CD4-positive, alpha-beta T cell (primary cell): ENCODE measurements around the gene FASTK. TPM values are rescaled to one million over a fixed set of nuclear protein-coding genes. Genes with fewer than 3 reads are reported as not detected.

ENCODE experiments used
- ATAC-seq: fragments of 200-7000 bp; cut with Tn5 transposase; one replicate; pipeline ENCODE4 v1.10.0; 2022; ENCODE audit warnings: mild to moderate bottlenecking; ENCODE audit not compliant: poor library complexity
- CTCF ChIA-PET: fragments of 350-600 bp; sonication (Branson Sonifier 250); formaldehyde crosslinking; loops from one replicate; lab custom pipeline; 2021; ENCODE audit warnings: antibody characterized with exemption, inconsistent platforms; lab: Charles Lee
- POLR2A ChIA-PET: fragments of 350-600 bp; sonication (Branson Sonifier 250); formaldehyde crosslinking; loops from one replicate; lab custom pipeline; 2021; ENCODE audit warnings: antibody characterized with exemption, inconsistent platforms; lab: Charles Lee
- DNase-seq, 14 experiments: peaks; one replicate each; pipeline ENCODE4 v3.0.0-alpha.2; 2013 to 2020; ENCODE audit warnings: mixed read lengths in 2 of 14
- H3K27ac ChIP-seq, 2 donors: one replicate each; pipeline versions ENCODE4 v1.5.1 to v1.7.0; 2013; ENCODE audit warnings: low read length in 2 of 2, low read depth in 1 of 2, mild to moderate bottlenecking in 1 of 2
- H3K27me3 ChIP-seq, 2 experiments: 1 replicate in 1 of 2; 2 replicates in 1 of 2; pipeline versions ENCODE4 v1.6.1 to v1.7.0; 2013; ENCODE audit warnings: low read length in 2 of 2, control low read depth in 1 of 2, mild to moderate bottlenecking in 1 of 2, moderate library complexity in 1 of 2; ENCODE audit not compliant: insufficient read depth in 2 of 2, control insufficient read depth in 1 of 2
- H3K36me3 ChIP-seq: one replicate; pipeline ENCODE4 v1.6.1; 2013; ENCODE audit warnings: low read length, control low read depth; ENCODE audit not compliant: insufficient read depth
- H3K4me1 ChIP-seq: one replicate; pipeline ENCODE4 v1.6.1; 2013; ENCODE audit warnings: low read length, control low read depth; ENCODE audit not compliant: insufficient read depth
- H3K4me3 ChIP-seq: one replicate; pipeline ENCODE4 v1.5.1; 2013; ENCODE audit warnings: mild to moderate bottlenecking, low read length, moderate library complexity
- H3K9me3 ChIP-seq, 2 experiments: 1 replicate in 1 of 2; 2 replicates in 1 of 2; pipeline versions ENCODE4 v1.6.1 to v1.7.0; 2013; ENCODE audit warnings: low read length in 2 of 2, mild to moderate bottlenecking in 2 of 2, control low read depth in 1 of 2, moderate library complexity in 1 of 2; ENCODE audit not compliant: control insufficient read depth in 1 of 2, insufficient read depth in 1 of 2
- H3K27ac Mint-ChIP-seq: one replicate; pipeline ENCODE4 v1.8.0; 2020; ENCODE audit warnings: mixed read lengths
- H3K27me3 Mint-ChIP-seq: one replicate; pipeline ENCODE4 v1.8.0; 2021; ENCODE audit warnings: mixed read lengths
- H3K36me3 Mint-ChIP-seq: one replicate; pipeline ENCODE4 v1.8.0; 2021; ENCODE audit warnings: low read depth, mixed read lengths
- H3K4me1 Mint-ChIP-seq: one replicate; pipeline ENCODE4 v1.8.0; 2021; ENCODE audit warnings: low read depth, mixed read lengths
- H3K4me3 Mint-ChIP-seq: one replicate; pipeline ENCODE4 v1.8.0; 2020; ENCODE audit warnings: mild to moderate bottlenecking, mixed read lengths
- H3K9me3 Mint-ChIP-seq: one replicate; pipeline ENCODE4 v1.8.0; 2020; ENCODE audit warnings: mixed read lengths
- CTCF ChIP-seq: fragments of 200-600 bp; IDR thresholded peaks from one replicate; pipeline ENCODE4 v1.8.0; 2022; ENCODE audit warnings: antibody characterized with exemption, mild to moderate bottlenecking
- intact Hi-C, 2 experiments: fragments of 100-400 bp; cut with DNase I in 1 of 2; cut with micrococcal nuclease in 1 of 2; formaldehyde crosslinking; loops; one replicate each; pipeline versions ENCODE4 v1.15.1 to v1.9.0; 2023 to 2025; cut with DNase I, micrococcal nuclease
- total RNA-seq, 174 experiments: library from RNA in 2 of 174; stranded (reverse) in 2 of 174; gene quantifications; one replicate each; pipeline ENCODE4 v1.2.3 and lab custom pipeline; 2021 to 2026

The FASTK gene
- total RNA-seq, 2 experiments from 2014 or later = 82.2 to 84.2 TPM

- Mint-ChIP-seq H3K9me3 (no peaks in the 10 kb centered on the region), H3K4me3 (no peak overlapping the region), H3K27me3 (no peaks in the 10 kb centered on the region), H3K36me3 (peaks cover 53% of the 10 kb centered on the region), H3K4me1 (peaks cover 15% of the 10 kb centered on the region), H3K27ac (no peak overlapping the region)
- DNase-seq (no peak), ATAC-seq (no peak)
- POLR2A ChIA-PET = no interaction called here
- no peaks in the 10 kb centered on the region for H3K9me3 ChIP-seq
- CTCF ChIA-PET = no interaction called here
- no peaks in the 10 kb centered on the region for H3K27me3 ChIP-seq
- H3K27ac ChIP-seq = no peak overlapping the region
- intact Hi-C loops = no loop called here
- TF ChIP-seq CTCF = no peak
- H3K4me3 ChIP-seq = no peak overlapping the region
- H3K4me1 ChIP-seq = peaks cover 31% of the 10 kb centered on the region
- peaks cover 14% of the 10 kb centered on the region for H3K36me3 ChIP-seq
Measured at GRCh38 chr7:151121380-151122170, 41.0 kb upstream of the FASTK start.

- ATAC-seq (no peak), DNase-seq (no peak)
- Mint-ChIP-seq H3K27ac (no peak overlapping the region), H3K4me3 (no peak overlapping the region), H3K9me3 (no peaks in the 10 kb centered on the region), H3K36me3 (peaks cover 53% of the 10 kb centered on the region), H3K27me3 (peaks cover 1% of the 10 kb centered on the region), H3K4me1 (peaks cover 17% of the 10 kb centered on the region)
- Histone ChIP-seq H3K4me3 (no peak overlapping the region), H3K36me3 (peaks cover 14% of the 10 kb centered on the region), H3K9me3 (no peaks in the 10 kb centered on the region), H3K27me3 (no peaks in the 10 kb centered on the region), H3K4me1 (peaks cover 38% of the 10 kb centered on the region), H3K27ac (no peak overlapping the region)
- CTCF ChIA-PET = no interaction called here
- POLR2A ChIA-PET = no interaction called here
- intact Hi-C loops = no loop called here
- no peak for TF ChIP-seq CTCF
Measured at GRCh38 chr7:151120896-151121295, 40.3 kb upstream of the FASTK start.

- ATAC-seq (no peak), DNase-seq (no peak)
- Mint-ChIP-seq H3K36me3 (peaks cover 53% of the 10 kb centered on the region), H3K9me3 (no peaks in the 10 kb centered on the region), H3K27ac (no peak overlapping the region), H3K4me3 (no peak overlapping the region), H3K27me3 (peaks cover 5% of the 10 kb centered on the region), H3K4me1 (peaks cover 19% of the 10 kb centered on the region)
- Histone ChIP-seq H3K4me3 (no peak overlapping the region), H3K27me3 (no peaks in the 10 kb centered on the region), H3K36me3 (peaks cover 12% of the 10 kb centered on the region), H3K4me1 (peaks cover 41% of the 10 kb centered on the region), H3K9me3 (no peaks in the 10 kb centered on the region), H3K27ac (no peak overlapping the region)
- POLR2A ChIA-PET = no interaction called here
- intact Hi-C loops = no loop called here
- no peak for TF ChIP-seq CTCF
- CTCF ChIA-PET = no interaction called here
Measured at GRCh38 chr7:151119902-151120301, 39.3 kb upstream of the FASTK start.
